ENCODE data around the gene BMPER. TPM values are rescaled to one million over a fixed set of nuclear protein-coding genes. Genes with fewer than 3 reads are reported as not detected.

BMPER gene
- total and polyA plus RNA-seq, 8 donors = 0.14 to 1.6 (median 0.46) TPM

DNA sequence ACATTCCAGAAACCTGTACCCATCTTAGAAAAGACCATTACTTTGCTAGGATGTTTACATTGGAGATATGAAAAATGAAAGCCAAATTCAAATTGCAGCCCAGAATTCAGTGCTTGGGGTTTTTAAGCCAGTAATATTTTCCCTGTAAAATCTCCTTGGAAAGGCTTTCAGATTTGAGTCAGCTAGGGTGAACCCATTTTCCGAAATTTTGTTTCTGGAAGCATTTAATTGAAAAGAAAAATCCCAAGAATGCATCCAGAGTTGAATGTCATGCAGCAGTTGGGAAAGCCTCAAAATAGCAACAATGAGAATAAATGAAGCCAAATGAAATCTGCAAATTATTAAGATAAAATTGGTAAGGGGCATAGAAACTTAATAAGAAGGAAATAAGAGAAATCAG, 106.4 kb downstream of the BMPER start:
- FAIRE-seq (no peak), ATAC-seq (no peak), DNase-seq (no peak)
- H3K36me3 ChIP-seq = no peaks in the 10 kb centered on the region
- no peak overlapping the region for H3K27ac ChIP-seq
- H3K4me1 ChIP-seq = no peaks in the 10 kb centered on the region
- intact Hi-C loops (cut with DNase I) = no loop called here
- H3K4me3 ChIP-seq = no peak overlapping the region
- H3K27me3 ChIP-seq = no peaks in the 10 kb centered on the region
- no peaks in the 10 kb centered on the region for H3K9me3 ChIP-seq
- TF ChIP-seq, protein P1, sequence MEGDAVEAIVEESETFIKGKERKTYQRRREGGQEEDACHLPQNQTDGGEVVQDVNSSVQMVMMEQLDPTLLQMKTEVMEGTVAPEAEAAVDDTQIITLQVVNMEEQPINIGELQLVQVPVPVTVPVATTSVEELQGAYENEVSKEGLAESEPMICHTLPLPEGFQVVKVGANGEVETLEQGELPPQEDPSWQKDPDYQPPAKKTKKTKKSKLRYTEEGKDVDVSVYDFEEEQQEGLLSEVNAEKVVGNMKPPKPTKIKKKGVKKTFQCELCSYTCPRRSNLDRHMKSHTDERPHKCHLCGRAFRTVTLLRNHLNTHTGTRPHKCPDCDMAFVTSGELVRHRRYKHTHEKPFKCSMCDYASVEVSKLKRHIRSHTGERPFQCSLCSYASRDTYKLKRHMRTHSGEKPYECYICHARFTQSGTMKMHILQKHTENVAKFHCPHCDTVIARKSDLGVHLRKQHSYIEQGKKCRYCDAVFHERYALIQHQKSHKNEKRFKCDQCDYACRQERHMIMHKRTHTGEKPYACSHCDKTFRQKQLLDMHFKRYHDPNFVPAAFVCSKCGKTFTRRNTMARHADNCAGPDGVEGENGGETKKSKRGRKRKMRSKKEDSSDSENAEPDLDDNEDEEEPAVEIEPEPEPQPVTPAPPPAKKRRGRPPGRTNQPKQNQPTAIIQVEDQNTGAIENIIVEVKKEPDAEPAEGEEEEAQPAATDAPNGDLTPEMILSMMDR (IDR thresholded peaks at IDR 0.05) = no peak
- WGBS, 2 donors = 66 to 71% methylated on average over 1 of the region's 1 CpG

DNA sequence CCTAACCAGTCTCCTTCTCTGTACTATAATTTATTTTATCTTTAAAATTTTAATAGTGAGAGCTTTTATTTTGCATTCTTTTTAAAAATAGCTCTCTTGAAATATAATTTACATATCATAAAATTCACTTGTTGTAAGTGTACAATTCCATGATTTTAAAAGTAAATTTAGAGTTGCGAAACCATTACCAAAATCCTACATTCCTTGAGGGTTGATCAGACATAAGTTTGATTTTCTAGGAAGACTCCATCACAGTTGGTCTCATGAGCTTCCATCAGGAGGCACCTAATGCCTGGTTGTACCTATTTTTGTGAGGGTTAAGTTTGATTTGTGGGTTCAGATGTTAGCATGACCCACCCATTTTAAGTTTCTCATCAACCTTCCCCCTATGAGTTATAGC, 108.1 kb downstream of the BMPER start:
- DNase-seq = no peak

DNA sequence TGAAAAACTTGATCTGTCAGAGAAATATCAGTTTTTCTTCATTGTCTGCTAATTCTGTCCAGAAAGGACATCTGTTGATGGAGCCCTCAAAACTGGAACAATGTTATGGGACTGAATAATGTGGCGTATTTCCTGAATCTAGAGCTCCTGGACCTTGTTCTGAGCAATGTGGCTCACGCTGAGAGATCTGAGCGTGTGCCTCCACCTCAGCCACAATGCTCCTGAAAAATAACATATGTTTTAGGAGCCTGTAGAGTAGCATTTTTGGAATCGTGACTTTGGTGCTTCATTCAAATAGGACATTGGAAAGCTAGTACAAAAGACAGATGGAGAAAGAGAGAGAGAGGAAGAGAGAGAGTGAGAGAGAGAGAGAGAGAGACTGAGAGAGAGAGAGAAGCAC, 110.3 kb downstream of the BMPER start:
- no peaks in the 10 kb centered on the region for H3K4me1 ChIP-seq
- TF ChIP-seq, protein P1 (IDR thresholded peaks at IDR 0.05) = no peak
- H3K4me3 ChIP-seq = no peak overlapping the region
- intact Hi-C loops (cut with DNase I) = no loop called here
- no peaks in the 10 kb centered on the region for H3K27me3 ChIP-seq
- ATAC-seq (no peak), DNase-seq (no peak), FAIRE-seq (no peak)
- no peak overlapping the region for H3K27ac ChIP-seq
- WGBS, 2 donors = 55 to 72% methylated on average over 4 of the region's 4 CpGs
- H3K9me3 ChIP-seq = no peaks in the 10 kb centered on the region
- no peaks in the 10 kb centered on the region for H3K36me3 ChIP-seq

More for the DNA sequence above, 108.1 kb downstream of the BMPER start:
- Histone ChIP-seq H3K9me3 (no peaks in the 10 kb centered on the region), H3K27me3 (no peaks in the 10 kb centered on the region), H3K36me3 (no peaks in the 10 kb centered on the region), H3K27ac (no peak overlapping the region), H3K4me1 (no peaks in the 10 kb centered on the region), H3K4me3 (no peak overlapping the region)
- no peak for FAIRE-seq
- TF ChIP-seq, protein P1 (IDR thresholded peaks at IDR 0.05) = no peak
- intact Hi-C loops (cut with DNase I) = no loop called here
- ATAC-seq = no peak
- WGBS, 2 donors = 90 to 100% methylated on average over 1 of the region's 1 CpG

DNA sequence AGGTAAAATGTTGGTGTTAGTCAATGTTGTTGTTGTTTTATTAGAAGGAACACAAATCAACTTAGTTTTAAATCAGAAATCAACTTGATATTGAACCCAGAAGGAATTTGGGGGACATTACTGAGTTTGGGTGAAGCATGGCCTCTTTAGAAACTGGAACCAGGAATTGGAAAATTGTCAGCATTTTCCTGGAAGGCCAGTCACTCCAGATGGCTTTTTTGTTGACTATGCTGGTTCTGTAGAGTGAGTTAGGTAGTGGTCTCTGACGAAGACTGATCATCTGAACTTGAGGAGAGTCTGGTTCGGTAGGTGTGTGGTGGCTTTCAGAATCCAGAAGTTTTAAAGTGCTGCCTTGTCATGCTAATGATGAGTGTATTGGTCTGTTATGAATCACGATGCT, 111.5 kb downstream of the BMPER start:
- Histone ChIP-seq H3K27ac (no peak overlapping the region), H3K4me1 (no peaks in the 10 kb centered on the region), H3K4me3 (no peak overlapping the region), H3K27me3 (no peaks in the 10 kb centered on the region), H3K36me3 (no peaks in the 10 kb centered on the region), H3K9me3 (no peaks in the 10 kb centered on the region)
- ATAC-seq (no peak), FAIRE-seq (no peak), DNase-seq (no peak)
- WGBS, 2 donors = 61 to 75% methylated on average over 3 of the region's 3 CpGs
- TF ChIP-seq, protein P1 (IDR thresholded peaks at IDR 0.05) = no peak
- intact Hi-C loops (cut with DNase I) = no loop called here

DNA sequence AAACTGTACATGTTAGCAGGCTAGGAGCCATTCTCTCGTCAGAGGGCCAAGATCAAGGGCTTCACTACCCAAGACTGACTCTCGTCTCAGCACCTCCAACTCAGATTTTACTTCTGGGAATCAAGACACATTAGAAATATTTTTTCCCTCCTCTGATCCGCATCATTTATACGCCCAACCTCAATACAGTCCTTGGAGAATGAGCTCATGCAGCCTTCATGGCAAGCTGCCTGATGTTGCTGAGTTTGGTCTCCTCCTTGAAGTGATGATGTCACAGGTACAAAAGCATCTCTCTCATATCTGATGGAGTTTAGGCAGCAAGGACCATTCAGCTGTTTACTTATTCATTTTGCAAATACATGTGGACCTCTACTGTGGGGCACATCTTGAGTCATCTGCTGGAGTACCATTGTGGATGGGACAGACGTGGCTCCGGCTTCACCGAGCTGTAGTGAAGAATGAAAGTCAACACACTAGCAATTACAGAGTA, 114.0 kb downstream of the BMPER start:
- intact Hi-C loops (cut with DNase I) = no loop called here
- no peaks in the 10 kb centered on the region for H3K27me3 ChIP-seq
- no peaks in the 10 kb centered on the region for H3K4me1 ChIP-seq
- TF ChIP-seq, protein P1 (IDR thresholded peaks at IDR 0.05) = no peak
- H3K27ac ChIP-seq = no peak overlapping the region
- FAIRE-seq (no peak), ATAC-seq (no peak), DNase-seq (no peak)
- H3K4me3 ChIP-seq = no peak overlapping the region
- WGBS, 2 donors = 61 to 64% methylated on average over 7 of the region's 7 CpGs
- H3K36me3 ChIP-seq = no peaks in the 10 kb centered on the region
- H3K9me3 ChIP-seq = no peaks in the 10 kb centered on the region
